Spleen (tissue), 7 donors: ENCODE measurements around the gene PAPPA.

ENCODE experiments used
- POLR2A ChIP-seq, 3 donors: fragments of 450-650 bp; IDR thresholded peaks; one replicate each; pipeline ENCODE4 v1.5.1; 2017; ENCODE audit warnings: antibody characterized with exemption in 3 of 3, mild to moderate bottlenecking in 1 of 3
- POLR2AphosphoS5 ChIP-seq, 3 donors: sonication (generic); formaldehyde crosslinking; IDR thresholded peaks; one replicate each; pipeline ENCODE4 v1.5.1; 2017; ENCODE audit warnings: antibody characterized with exemption in 3 of 3
- TF ChIP-seq, protein P1 (sequence below), 11 experiments: fragments of 200-600 bp in 7 of 11; fragments of 450-650 bp in 4 of 11; sonication (generic) in 4 of 11; IDR thresholded peaks in 8 of 11; conservative IDR thresholded peaks in 3 of 11; 1 replicate in 7 of 11; 2 replicates in 4 of 11; pipeline versions ENCODE4 v1.4.0 to v1.8.0; 2016 to 2021; ENCODE audit warnings: antibody characterized with exemption in 11 of 11, inconsistent platforms in 4 of 11, mild to moderate bottlenecking in 1 of 11
- donor health status: DM: no; HTN: no; CAD: no; lungs with moderate emphysema.
- donor health status: DM: no; HTN: no; CAD: no.
- donor health status: DM: no; HTN: no; CAD: no.

DNA sequence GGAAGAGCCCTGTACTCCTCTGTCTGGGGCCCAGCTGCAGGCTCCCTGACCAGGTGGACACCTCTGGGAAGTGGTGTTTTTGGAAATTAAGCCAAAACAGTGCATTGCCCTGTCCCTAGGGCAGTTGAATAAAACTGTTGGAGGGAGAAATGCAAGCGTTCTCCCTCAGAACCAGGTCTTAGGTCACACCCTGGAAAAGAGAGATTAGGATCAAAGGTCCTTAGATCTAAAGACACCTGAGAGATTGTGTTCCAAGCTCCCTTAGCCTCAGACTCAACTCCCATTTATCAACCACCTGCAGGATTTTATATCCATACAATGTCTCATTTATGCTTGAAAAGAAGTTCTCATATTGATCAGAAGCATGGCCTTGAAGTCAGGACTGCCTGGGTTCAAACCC, 64.8 kb downstream of the PAPPA start:
- TF ChIP-seq, protein P1, sequence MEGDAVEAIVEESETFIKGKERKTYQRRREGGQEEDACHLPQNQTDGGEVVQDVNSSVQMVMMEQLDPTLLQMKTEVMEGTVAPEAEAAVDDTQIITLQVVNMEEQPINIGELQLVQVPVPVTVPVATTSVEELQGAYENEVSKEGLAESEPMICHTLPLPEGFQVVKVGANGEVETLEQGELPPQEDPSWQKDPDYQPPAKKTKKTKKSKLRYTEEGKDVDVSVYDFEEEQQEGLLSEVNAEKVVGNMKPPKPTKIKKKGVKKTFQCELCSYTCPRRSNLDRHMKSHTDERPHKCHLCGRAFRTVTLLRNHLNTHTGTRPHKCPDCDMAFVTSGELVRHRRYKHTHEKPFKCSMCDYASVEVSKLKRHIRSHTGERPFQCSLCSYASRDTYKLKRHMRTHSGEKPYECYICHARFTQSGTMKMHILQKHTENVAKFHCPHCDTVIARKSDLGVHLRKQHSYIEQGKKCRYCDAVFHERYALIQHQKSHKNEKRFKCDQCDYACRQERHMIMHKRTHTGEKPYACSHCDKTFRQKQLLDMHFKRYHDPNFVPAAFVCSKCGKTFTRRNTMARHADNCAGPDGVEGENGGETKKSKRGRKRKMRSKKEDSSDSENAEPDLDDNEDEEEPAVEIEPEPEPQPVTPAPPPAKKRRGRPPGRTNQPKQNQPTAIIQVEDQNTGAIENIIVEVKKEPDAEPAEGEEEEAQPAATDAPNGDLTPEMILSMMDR (IDR thresholded peaks at IDR 0.05 in 8 of 11, conservative IDR thresholded peaks at IDR 0.05 in 3 of 11): no peak
- TF ChIP-seq POLR2A (IDR thresholded peaks at IDR 0.05) (no peak), POLR2AphosphoS5 (IDR thresholded peaks at IDR 0.05) (no peak)
